T-helper 2 cell treated with Interferon-gamma antibody and Interleukin-4, amounts not matched to agents 5 μg/mL and 100 μg/mL, for 36 hours (primary cell): ENCODE results near the gene APOA4.

Experiments used
- DNase-seq: peaks from one replicate; pipeline ENCODE4 v3.0.0; 2021; ENCODE audit warnings: low spot score
- H3K27ac Mint-ChIP-seq: one replicate; pipeline ENCODE4 v1.8.0; 2021; ENCODE audit warnings: mild to moderate bottlenecking, mixed read lengths
- H3K27me3 Mint-ChIP-seq: one replicate; pipeline ENCODE4 v1.8.0; 2021; ENCODE audit warnings: low read depth, mixed read lengths
- H3K36me3 Mint-ChIP-seq: one replicate; pipeline ENCODE4 v1.8.0; 2021; ENCODE audit warnings: low read depth, mixed read lengths
- H3K4me1 Mint-ChIP-seq: one replicate; pipeline ENCODE4 v1.8.0; 2021; ENCODE audit warnings: low read depth, mixed read lengths
- H3K4me3 Mint-ChIP-seq: one replicate; pipeline ENCODE4 v1.8.0; 2022; ENCODE audit warnings: mild to moderate bottlenecking, moderate library complexity, mixed read lengths
- H3K9me3 Mint-ChIP-seq: one replicate; pipeline ENCODE4 v1.8.0; 2021; ENCODE audit warnings: mixed read lengths

Gene APOA4

GRCh38 chr11:116823031-116823843 is at the start of gene APOA4:
Gene APOA4 (minus strand): TSS chr11:116823304. CDS start chr11:116823191, 113 bp downstream.
- H3K4me3 Mint-ChIP-seq: no peak within 1 kb of the TSS
- DNase-seq: no peak
- no peaks in the 10 kb centered on the region for H3K36me3 Mint-ChIP-seq
- no peaks in the 10 kb centered on the region for H3K27me3 Mint-ChIP-seq
- no peak within 1 kb of the TSS for H3K27ac Mint-ChIP-seq
- no peaks in the 10 kb centered on the region for H3K9me3 Mint-ChIP-seq
- H3K4me1 Mint-ChIP-seq: no peaks in the 10 kb centered on the region

DNA sequence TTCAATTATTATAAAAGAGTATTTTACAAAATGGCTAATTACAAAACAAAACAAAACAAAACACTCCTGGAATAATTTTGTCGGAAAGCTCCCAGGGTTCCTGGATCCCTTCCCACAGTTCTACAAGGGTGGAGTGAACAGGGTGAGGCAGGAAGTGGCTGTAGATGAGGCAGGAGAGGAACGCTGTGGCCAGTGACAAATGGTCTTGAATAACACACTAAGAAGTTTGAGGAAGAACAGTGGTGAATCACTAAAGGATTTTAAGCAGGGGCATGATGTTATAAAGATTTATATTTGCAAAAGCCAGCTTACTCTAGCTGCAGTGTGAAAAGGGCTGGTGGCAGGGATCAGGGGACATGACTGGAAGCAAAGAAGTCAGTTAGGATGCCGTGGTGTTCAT is 48.1 kb upstream of the APOA4 start:
- peaks cover 3% of the 10 kb centered on the region for H3K4me1 Mint-ChIP-seq
- no peak for DNase-seq
- H3K4me3 Mint-ChIP-seq: no peak overlapping the region
- H3K9me3 Mint-ChIP-seq: no peaks in the 10 kb centered on the region
- H3K27me3 Mint-ChIP-seq: no peaks in the 10 kb centered on the region
- H3K27ac Mint-ChIP-seq: peak overlapping the region; percentile 23
- H3K36me3 Mint-ChIP-seq: peaks cover 49% of the 10 kb centered on the region

DNA sequence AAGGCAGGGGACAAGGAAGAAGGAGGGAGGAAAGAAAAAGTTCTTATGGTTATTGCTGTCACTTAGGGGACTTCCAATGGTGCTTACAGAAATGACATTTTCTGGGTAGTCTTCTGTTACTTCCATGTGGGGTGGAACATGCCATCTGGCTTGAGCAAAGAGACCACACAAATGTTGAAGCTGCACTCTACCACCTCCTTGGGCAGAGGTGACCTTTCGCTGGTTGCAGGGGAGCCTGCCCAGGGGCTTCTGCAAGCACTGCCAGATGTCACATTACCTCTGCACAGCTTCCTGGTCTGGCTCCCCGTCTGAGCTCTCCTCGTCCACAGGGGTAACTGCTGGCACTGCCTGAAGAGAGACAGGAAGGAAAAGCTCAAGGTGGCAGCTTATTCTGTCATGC is 47.0 kb upstream of the APOA4 start:
- DNase-seq: no peak
- H3K36me3 Mint-ChIP-seq: peaks cover 47% of the 10 kb centered on the region
- no peaks in the 10 kb centered on the region for H3K9me3 Mint-ChIP-seq
- H3K27ac Mint-ChIP-seq: no peak overlapping the region
- H3K4me3 Mint-ChIP-seq: no peak overlapping the region
- no peaks in the 10 kb centered on the region for H3K27me3 Mint-ChIP-seq
- H3K4me1 Mint-ChIP-seq: peaks cover 4% of the 10 kb centered on the region

- no peak for DNase-seq
- Mint-ChIP-seq H3K27ac (no peak overlapping the region), H3K9me3 (no peaks in the 10 kb centered on the region), H3K4me3 (no peak overlapping the region), H3K4me1 (peaks cover 4% of the 10 kb centered on the region), H3K36me3 (peaks cover 45% of the 10 kb centered on the region), H3K27me3 (no peaks in the 10 kb centered on the region)
Measured at GRCh38 chr11:116869610-116870009, 46.5 kb upstream of the APOA4 start.

- H3K27me3 Mint-ChIP-seq: no peaks in the 10 kb centered on the region
- H3K36me3 Mint-ChIP-seq: peaks cover 41% of the 10 kb centered on the region
- no peak overlapping the region for H3K27ac Mint-ChIP-seq
- H3K9me3 Mint-ChIP-seq: no peaks in the 10 kb centered on the region
- DNase-seq: no peak
- H3K4me1 Mint-ChIP-seq: peaks cover 4% of the 10 kb centered on the region
- H3K4me3 Mint-ChIP-seq: no peak overlapping the region
Measured at GRCh38 chr11:116868066-116868465, 45.0 kb upstream of the APOA4 start.

GRCh38 chr11:116867619-116868018 is 44.5 kb upstream of the APOA4 start:
- no peak overlapping the region for H3K27ac Mint-ChIP-seq
- no peaks in the 10 kb centered on the region for H3K9me3 Mint-ChIP-seq
- DNase-seq: no peak
- no peak overlapping the region for H3K4me3 Mint-ChIP-seq
- peaks cover 36% of the 10 kb centered on the region for H3K36me3 Mint-ChIP-seq
- peaks cover 4% of the 10 kb centered on the region for H3K4me1 Mint-ChIP-seq
- H3K27me3 Mint-ChIP-seq: no peaks in the 10 kb centered on the region

- DNase-seq: no peak
- H3K9me3 Mint-ChIP-seq: no peaks in the 10 kb centered on the region
- no peak overlapping the region for H3K27ac Mint-ChIP-seq
- no peaks in the 10 kb centered on the region for H3K27me3 Mint-ChIP-seq
- H3K4me1 Mint-ChIP-seq: peaks cover 4% of the 10 kb centered on the region
- no peak overlapping the region for H3K4me3 Mint-ChIP-seq
- H3K36me3 Mint-ChIP-seq: peaks cover 40% of the 10 kb centered on the region
Measured at GRCh38 chr11:116866804-116867455, 43.8 kb upstream of the APOA4 start.

DNA sequence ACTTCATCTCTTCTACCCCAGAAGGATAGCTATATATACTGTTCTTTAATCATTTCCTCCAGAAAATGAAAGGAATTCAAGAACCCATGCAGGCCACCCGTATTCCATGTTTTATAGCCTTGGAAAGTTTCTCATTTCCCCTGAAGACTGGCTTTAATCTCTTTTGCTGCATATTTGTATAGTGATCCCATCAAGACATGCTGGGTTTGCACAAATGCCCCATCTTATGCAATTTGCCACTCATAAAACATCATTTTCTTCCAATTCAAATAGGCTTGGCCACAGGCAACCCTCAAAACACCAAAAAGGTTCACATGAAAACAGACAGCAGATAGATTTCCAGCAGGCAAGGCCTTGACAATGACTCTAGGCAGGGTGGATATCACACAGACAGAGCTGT is 42.6 kb upstream of the APOA4 start:
- no peak for DNase-seq
- no peak overlapping the region for H3K4me3 Mint-ChIP-seq
- no peaks in the 10 kb centered on the region for H3K9me3 Mint-ChIP-seq
- H3K4me1 Mint-ChIP-seq: peaks cover 7% of the 10 kb centered on the region
- H3K36me3 Mint-ChIP-seq: peaks cover 41% of the 10 kb centered on the region
- H3K27me3 Mint-ChIP-seq: no peaks in the 10 kb centered on the region
- no peak overlapping the region for H3K27ac Mint-ChIP-seq

DNA sequence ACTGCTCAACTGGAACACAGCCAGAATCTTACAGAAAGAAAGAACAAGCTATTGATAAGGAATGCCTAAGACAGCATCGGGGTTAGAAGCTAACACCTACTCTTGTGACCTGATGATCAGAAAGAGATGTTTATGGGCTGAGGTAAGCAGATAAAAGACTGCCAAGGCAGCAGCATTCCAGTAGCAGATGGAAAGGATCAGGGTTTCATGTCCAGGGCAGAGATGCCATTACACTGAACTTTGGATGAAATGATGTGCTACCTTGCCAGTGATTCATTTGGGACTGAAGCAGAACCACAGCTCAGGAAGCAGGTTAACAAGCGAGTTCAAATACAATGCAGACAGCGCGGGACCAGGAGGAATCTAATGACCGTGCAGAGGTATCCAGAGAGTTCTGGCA is 41.4 kb upstream of the APOA4 start:
- Mint-ChIP-seq H3K27ac (no peak overlapping the region), H3K4me3 (no peak overlapping the region), H3K36me3 (peaks cover 38% of the 10 kb centered on the region), H3K9me3 (no peaks in the 10 kb centered on the region), H3K27me3 (no peaks in the 10 kb centered on the region), H3K4me1 (peaks cover 4% of the 10 kb centered on the region)
- no peak for DNase-seq

- H3K4me3 Mint-ChIP-seq: no peak overlapping the region
- no peak overlapping the region for H3K27ac Mint-ChIP-seq
- peaks cover 4% of the 10 kb centered on the region for H3K4me1 Mint-ChIP-seq
- no peaks in the 10 kb centered on the region for H3K27me3 Mint-ChIP-seq
- no peaks in the 10 kb centered on the region for H3K9me3 Mint-ChIP-seq
- H3K36me3 Mint-ChIP-seq: peaks cover 44% of the 10 kb centered on the region
- no peak for DNase-seq
Measured at GRCh38 chr11:116862951-116863350, 39.8 kb upstream of the APOA4 start.

- H3K9me3 Mint-ChIP-seq: no peaks in the 10 kb centered on the region
- no peak for DNase-seq
- no peak overlapping the region for H3K4me3 Mint-ChIP-seq
- peaks cover 4% of the 10 kb centered on the region for H3K4me1 Mint-ChIP-seq
- peaks cover 49% of the 10 kb centered on the region for H3K36me3 Mint-ChIP-seq
- H3K27ac Mint-ChIP-seq: no peak overlapping the region
- no peaks in the 10 kb centered on the region for H3K27me3 Mint-ChIP-seq
Measured at GRCh38 chr11:116862185-116862584, 39.1 kb upstream of the APOA4 start.

DNA sequence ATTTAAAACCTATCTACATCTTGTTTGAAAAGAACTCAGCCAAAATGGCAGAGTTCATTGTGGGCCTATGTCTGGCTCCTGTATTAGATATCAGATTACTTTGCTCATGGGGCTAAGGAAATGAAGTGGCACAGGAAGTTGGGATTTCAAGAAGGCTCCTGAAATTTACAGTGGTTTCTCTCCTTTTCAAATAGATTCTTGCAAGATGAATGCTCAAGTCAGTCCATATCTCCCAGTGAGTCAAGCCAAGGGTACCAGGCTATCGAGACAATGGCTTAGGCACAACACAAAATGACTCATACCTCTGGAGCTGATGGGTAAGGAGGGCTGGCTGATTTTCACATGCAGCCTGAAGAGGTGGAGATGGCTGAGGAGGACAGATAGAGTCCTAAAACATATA is 38.4 kb upstream of the APOA4 start:
- Mint-ChIP-seq H3K9me3 (no peaks in the 10 kb centered on the region), H3K4me3 (no peak overlapping the region), H3K27me3 (no peaks in the 10 kb centered on the region), H3K36me3 (peaks cover 49% of the 10 kb centered on the region), H3K4me1 (peaks cover 5% of the 10 kb centered on the region), H3K27ac (peak overlapping the region; percentile 13)
- DNase-seq: no peak

DNA sequence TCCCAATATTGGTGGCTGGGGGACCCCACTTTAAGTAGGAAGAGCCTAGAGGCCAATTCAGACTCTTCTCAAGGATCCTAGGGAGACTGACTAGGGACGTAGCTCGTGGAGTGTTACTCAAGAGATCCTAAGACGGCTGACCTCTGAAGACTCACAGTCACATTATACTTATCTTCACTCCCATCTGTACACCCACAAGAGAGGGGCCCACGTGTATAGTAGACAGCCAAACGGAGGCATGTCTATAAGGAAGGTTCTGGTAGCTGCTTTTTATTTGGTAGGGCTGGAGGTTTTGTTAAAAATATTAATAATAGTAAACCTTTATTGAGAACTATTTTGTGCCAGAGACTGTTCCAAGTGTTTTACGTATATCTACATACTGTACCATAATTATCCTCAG is 37.2 kb upstream of the APOA4 start:
- H3K4me1 Mint-ChIP-seq: peaks cover 11% of the 10 kb centered on the region
- H3K36me3 Mint-ChIP-seq: peaks cover 49% of the 10 kb centered on the region
- H3K9me3 Mint-ChIP-seq: no peaks in the 10 kb centered on the region
- no peak for DNase-seq
- H3K4me3 Mint-ChIP-seq: no peak overlapping the region
- H3K27me3 Mint-ChIP-seq: no peaks in the 10 kb centered on the region
- H3K27ac Mint-ChIP-seq: no peak overlapping the region

- Mint-ChIP-seq H3K4me3 (no peak overlapping the region), H3K9me3 (no peaks in the 10 kb centered on the region), H3K36me3 (peaks cover 55% of the 10 kb centered on the region), H3K27me3 (no peaks in the 10 kb centered on the region), H3K4me1 (peaks cover 18% of the 10 kb centered on the region), H3K27ac (no peak overlapping the region)
- no peak for DNase-seq
Measured at GRCh38 chr11:116859175-116859574, 36.1 kb upstream of the APOA4 start.
